ENCODE measurements around the gene SPAM1.
"Not testable (repeated sequence)": the region's sequence is repeated elsewhere in the genome, so short reads cannot be mapped to it uniquely, and the experiment has no call there.

SPAM1 gene

GRCh38 chr7:123948136-123948535 lies 23.1 kb downstream of the SPAM1 start:
- no peak for DNase-seq (ENCODE audit: low spot score)

- DNase-seq (ENCODE audit: low spot score), result no peak
Measured at GRCh38 chr7:123958186-123958703, 33.2 kb downstream of the SPAM1 start.

GRCh38 chr7:123961771-123962170 lies 36.7 kb downstream of the SPAM1 start:
- no peak for DNase-seq (ENCODE audit: low spot score)

- DNase-seq (ENCODE audit: low spot score), result no peak
Measured at GRCh38 chr7:123966936-123967335, 41.9 kb downstream of the SPAM1 start.

- no peak for DNase-seq (ENCODE audit: low spot score)
Measured at GRCh38 chr7:123972045-123972444, 47.0 kb downstream of the SPAM1 start.

GRCh38 chr7:123972831-123973230 lies 47.8 kb downstream of the SPAM1 start:
- DNase-seq (ENCODE audit: low spot score), result no peak

- no peak for DNase-seq (ENCODE audit: low spot score)
Measured at GRCh38 chr7:123974326-123974908, 49.4 kb downstream of the SPAM1 start.

GRCh38 chr7:123975084-123975483 lies 50.0 kb downstream of the SPAM1 start:
- DNase-seq (ENCODE audit: low spot score), result no peak

GRCh38 chr7:123977081-123977480 lies 52.0 kb downstream of the SPAM1 start:
- DNase-seq (ENCODE audit: low spot score), result no peak

GRCh38 chr7:123979876-123980275 lies 54.8 kb downstream of the SPAM1 start:
- DNase-seq (ENCODE audit: low spot score), result no peak

- no peak for DNase-seq (ENCODE audit: low spot score)
Measured at GRCh38 chr7:123987445-123987844, 62.4 kb downstream of the SPAM1 start.

GRCh38 chr7:123992913-123993518 lies 68.0 kb downstream of the SPAM1 start:
- no peak for DNase-seq (ENCODE audit: low spot score)

- no peak for DNase-seq (ENCODE audit: low spot score)
Measured at GRCh38 chr7:123993996-123994395, 69.0 kb downstream of the SPAM1 start.

- DNase-seq (ENCODE audit: low spot score), result no peak
Measured at GRCh38 chr7:123994449-123994848, 69.4 kb downstream of the SPAM1 start.

GRCh38 chr7:123995617-123996326 lies 70.7 kb downstream of the SPAM1 start:
- no peak for DNase-seq (ENCODE audit: low spot score)

- no peak for DNase-seq (ENCODE audit: low spot score)
Measured at GRCh38 chr7:123996327-123996625, 71.2 kb downstream of the SPAM1 start.

GRCh38 chr7:123998921-123999320 lies 73.9 kb downstream of the SPAM1 start:
- DNase-seq (ENCODE audit: low spot score), result no peak

- no peak for DNase-seq (ENCODE audit: low spot score)
Measured at GRCh38 chr7:123999703-124000102, 74.7 kb downstream of the SPAM1 start.

GRCh38 chr7:124008296-124008695 lies 83.3 kb downstream of the SPAM1 start:
- DNase-seq (ENCODE audit: low spot score), result not testable (repeated sequence)

- DNase-seq (ENCODE audit: low spot score), result no peak
Measured at GRCh38 chr7:124009321-124009720, 84.3 kb downstream of the SPAM1 start.
